Endodermal cell (in vitro differentiated cells): ENCODE results near the gene UQCRFS1. TPM values are rescaled to one million over a fixed set of nuclear protein-coding genes. Genes with fewer than 3 reads are reported as not detected.

ENCODE experiments used
- DNase-seq: peaks from one replicate; pipeline ENCODE4 v3.0.0-alpha.2; 2017
- H3K27ac ChIP-seq: 2 replicates; pipeline ENCODE4 v1.5.1; 2013; ENCODE audit warnings: mild to moderate bottlenecking, low read depth, low read length, moderate library complexity
- H3K27me3 ChIP-seq: 2 replicates; pipeline ENCODE4 v1.6.1; 2013; ENCODE audit warnings: mild to moderate bottlenecking, low read length, moderate library complexity; ENCODE audit not compliant: insufficient read depth, control insufficient read depth, poor library complexity, severe bottlenecking
- H3K36me3 ChIP-seq: 2 replicates; pipeline ENCODE4 v1.7.0; 2013; ENCODE audit warnings: mild to moderate bottlenecking, low read length, moderate library complexity; ENCODE audit not compliant: control insufficient read depth, insufficient read depth
- H3K4me1 ChIP-seq: one replicate; pipeline ENCODE4 v1.7.0; 2013; ENCODE audit warnings: low read length; ENCODE audit not compliant: control insufficient read depth, insufficient read depth
- H3K4me3 ChIP-seq: 2 replicates; pipeline ENCODE4 v1.5.1; 2013; ENCODE audit warnings: mild to moderate bottlenecking, low read length, moderate library complexity
- H3K9ac ChIP-seq: 2 replicates; pipeline ENCODE4 v1.6.1; 2013; ENCODE audit warnings: mild to moderate bottlenecking, low read length, moderate library complexity; ENCODE audit not compliant: poor library complexity, severe bottlenecking; ENCODE audit errors: extremely low read depth
- H3K9me3 ChIP-seq: 2 replicates; pipeline ENCODE4 v1.6.1; 2013; ENCODE audit warnings: mild to moderate bottlenecking, low read length, moderate library complexity; ENCODE audit not compliant: control insufficient read depth
- H3K27ac Mint-ChIP-seq: 2 replicates; pipeline ENCODE4 v1.8.0; 2020; ENCODE audit warnings: mixed read lengths
- H3K27me3 Mint-ChIP-seq: 2 replicates; pipeline ENCODE4 v1.8.0; 2021; ENCODE audit warnings: mild to moderate bottlenecking, mixed read lengths; ENCODE audit not compliant: insufficient read depth
- H3K36me3 Mint-ChIP-seq: 2 replicates; pipeline ENCODE4 v1.8.0; 2020; ENCODE audit warnings: low read depth, mixed read lengths
- H3K4me1 Mint-ChIP-seq: 2 replicates; pipeline ENCODE4 v1.8.0; 2020; ENCODE audit warnings: mixed read lengths
- H3K4me3 Mint-ChIP-seq: 2 replicates; pipeline ENCODE4 v1.8.0; 2020; ENCODE audit warnings: mild to moderate bottlenecking, moderate library complexity, mixed read lengths
- H3K9me3 Mint-ChIP-seq: 2 replicates; pipeline ENCODE4 v1.8.0; 2020; ENCODE audit warnings: mild to moderate bottlenecking, mixed read lengths
- WGBS, 2 experiments: methylation state at CpG; one replicate each; pipeline versions ENCODE4 v1.1.5 to v1.1.7; 2013; ENCODE audit warnings: missing lambda C conversion rate in 2 of 2, mixed read lengths in 1 of 2; ENCODE audit not compliant: insufficient coverage in 1 of 2, insufficient read length in 1 of 2; 5-methylcytosine and 5-hydroxymethylcytosine counted together
- total RNA-seq, 2 donors: library from RNA; stranded (reverse); fragmentation: NEBNext Ultra II Directional in 1 of 2; extraction: Animal tissue kit (Norgen Biotek cat#: 25700) in 1 of 2; gene quantifications; 2 replicates in 1 of 2; 3 replicates in 1 of 2; pipeline ENCODE4 v1.2.1, GENCODE V29; 2021
- TF ChIP-seq, protein P1 (sequence below): fragments of 200-600 bp; sonication (generic); conservative IDR thresholded peaks from 2 replicates; pipeline ENCODE4 v1.5.0; 2021; ENCODE audit warnings: antibody characterized with exemption, mild to moderate bottlenecking

UQCRFS1 gene
- total RNA-seq, 2 donors from 2014 or later, result 32.4 to 32.7 TPM

DNA sequence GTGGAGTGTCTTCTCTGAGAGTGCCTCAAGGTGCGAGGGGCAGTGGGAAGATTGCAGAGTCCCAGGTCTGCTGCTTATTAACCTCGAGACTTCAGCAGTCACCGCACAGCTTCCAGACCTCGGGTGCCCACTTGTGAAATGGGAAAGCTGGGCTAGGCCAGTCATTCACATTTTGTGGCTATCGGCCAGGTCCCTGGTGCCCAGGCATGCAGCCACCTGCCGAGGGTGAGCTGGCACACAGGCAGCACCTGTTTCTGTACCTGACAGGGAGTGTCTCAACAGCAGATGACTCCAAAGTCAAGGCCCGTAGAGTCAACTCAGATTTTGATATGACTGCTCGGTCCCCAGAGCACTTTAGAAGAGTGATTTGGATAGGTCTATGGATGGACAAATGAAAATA lies 21.9 kb downstream of the UQCRFS1 start:
- H3K27ac Mint-ChIP-seq, result no peak overlapping the region
- DNase-seq, result no peak
- no peaks in the 10 kb centered on the region for H3K36me3 Mint-ChIP-seq

DNA sequence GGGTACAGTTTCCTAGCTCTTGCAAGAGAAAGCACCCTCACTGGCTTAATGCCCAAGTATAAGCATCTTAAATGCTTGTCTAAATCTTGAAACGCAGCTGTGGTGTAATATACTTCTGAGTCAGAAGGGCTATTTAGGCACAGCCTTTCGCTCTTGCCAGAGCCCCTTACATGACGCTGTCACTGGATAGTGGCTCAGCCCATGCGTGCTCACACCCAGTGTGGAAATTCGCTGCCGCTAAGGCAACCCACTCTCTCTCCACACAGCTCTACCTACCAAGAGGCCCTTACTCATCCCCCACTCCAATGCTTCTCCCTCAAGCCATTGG lies 24.0 kb downstream of the UQCRFS1 start:
- Histone ChIP-seq H3K4me3 (no peak overlapping the region), H3K9ac (no peak overlapping the region), H3K4me1 (peaks cover 3% of the 10 kb centered on the region), H3K9me3 (no peaks in the 10 kb centered on the region), H3K27ac (no peak overlapping the region), H3K36me3 (no peaks in the 10 kb centered on the region), H3K27me3 (no peaks in the 10 kb centered on the region)
- 91 to 98% methylated on average over 5 to 6 of the region's 6 CpGs for WGBS, 2 experiments
- TF ChIP-seq, protein P1, sequence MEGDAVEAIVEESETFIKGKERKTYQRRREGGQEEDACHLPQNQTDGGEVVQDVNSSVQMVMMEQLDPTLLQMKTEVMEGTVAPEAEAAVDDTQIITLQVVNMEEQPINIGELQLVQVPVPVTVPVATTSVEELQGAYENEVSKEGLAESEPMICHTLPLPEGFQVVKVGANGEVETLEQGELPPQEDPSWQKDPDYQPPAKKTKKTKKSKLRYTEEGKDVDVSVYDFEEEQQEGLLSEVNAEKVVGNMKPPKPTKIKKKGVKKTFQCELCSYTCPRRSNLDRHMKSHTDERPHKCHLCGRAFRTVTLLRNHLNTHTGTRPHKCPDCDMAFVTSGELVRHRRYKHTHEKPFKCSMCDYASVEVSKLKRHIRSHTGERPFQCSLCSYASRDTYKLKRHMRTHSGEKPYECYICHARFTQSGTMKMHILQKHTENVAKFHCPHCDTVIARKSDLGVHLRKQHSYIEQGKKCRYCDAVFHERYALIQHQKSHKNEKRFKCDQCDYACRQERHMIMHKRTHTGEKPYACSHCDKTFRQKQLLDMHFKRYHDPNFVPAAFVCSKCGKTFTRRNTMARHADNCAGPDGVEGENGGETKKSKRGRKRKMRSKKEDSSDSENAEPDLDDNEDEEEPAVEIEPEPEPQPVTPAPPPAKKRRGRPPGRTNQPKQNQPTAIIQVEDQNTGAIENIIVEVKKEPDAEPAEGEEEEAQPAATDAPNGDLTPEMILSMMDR, result no peak
- H3K36me3 Mint-ChIP-seq, result no peaks in the 10 kb centered on the region
- peaks cover 18% of the 10 kb centered on the region for H3K27me3 Mint-ChIP-seq
- no peak overlapping the region for H3K4me3 Mint-ChIP-seq
- DNase-seq, result no peak
- H3K9me3 Mint-ChIP-seq, result no peaks in the 10 kb centered on the region
- H3K27ac Mint-ChIP-seq, result no peak overlapping the region
- H3K4me1 Mint-ChIP-seq, result peaks cover 10% of the 10 kb centered on the region

More for the DNA sequence above, 21.9 kb downstream of the UQCRFS1 start:
- no peaks in the 10 kb centered on the region for H3K9me3 ChIP-seq
- H3K4me3 ChIP-seq, result no peak overlapping the region
- H3K36me3 ChIP-seq, result no peaks in the 10 kb centered on the region
- WGBS, 2 experiments, result 91 to 96% methylated on average over 6 to 8 of the region's 8 CpGs
- Mint-ChIP-seq H3K4me3 (no peak overlapping the region), H3K9me3 (no peaks in the 10 kb centered on the region), H3K27me3 (peaks cover 15% of the 10 kb centered on the region), H3K4me1 (peaks cover 3% of the 10 kb centered on the region)
- no peak overlapping the region for H3K9ac ChIP-seq
- H3K4me1 ChIP-seq, result no peaks in the 10 kb centered on the region
- no peaks in the 10 kb centered on the region for H3K27me3 ChIP-seq
- H3K27ac ChIP-seq, result no peak overlapping the region
- TF ChIP-seq, protein P1, result no peak

DNA sequence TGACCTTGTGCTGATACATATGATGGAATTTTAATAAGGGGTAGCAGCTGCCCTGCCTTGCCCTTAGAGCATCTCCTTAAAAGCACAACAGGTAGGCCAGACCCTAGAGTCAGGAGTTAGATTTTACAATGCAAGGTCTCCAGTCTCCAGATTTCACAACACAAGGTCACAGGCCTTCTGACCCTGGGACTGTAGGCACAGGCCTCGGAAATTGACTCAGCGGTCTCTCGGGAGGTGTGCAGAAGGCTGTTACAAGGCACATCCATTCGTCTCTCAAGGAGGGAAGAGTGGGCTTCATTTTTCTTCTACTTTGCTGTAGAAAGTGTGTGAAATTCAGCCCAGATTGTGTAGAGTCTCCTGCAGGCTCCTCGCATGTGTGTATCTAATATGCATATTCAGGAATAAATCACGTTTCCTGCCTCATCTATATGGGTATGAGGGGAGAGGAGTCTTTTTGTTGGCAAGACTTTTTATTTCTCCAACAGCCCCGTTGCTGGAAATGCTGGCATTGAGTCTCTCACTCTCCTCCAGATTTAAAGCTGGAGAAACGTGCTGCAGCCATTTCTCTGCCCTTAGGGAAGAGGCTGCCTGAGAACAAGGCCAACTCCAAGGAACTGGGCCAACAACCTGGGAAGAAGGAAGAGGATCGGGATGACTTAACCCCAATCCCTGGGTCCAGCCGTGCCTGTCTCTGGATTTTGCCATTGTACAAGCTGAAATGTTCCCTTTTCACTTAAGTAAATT lies 24.5 kb downstream of the UQCRFS1 start:
- no peaks in the 10 kb centered on the region for H3K27me3 ChIP-seq
- TF ChIP-seq, protein P1, result no peak
- H3K27ac Mint-ChIP-seq, result no peak overlapping the region
- no peak overlapping the region for H3K9ac ChIP-seq
- peaks cover 10% of the 10 kb centered on the region for H3K4me1 Mint-ChIP-seq
- H3K4me3 ChIP-seq, result no peak overlapping the region
- H3K27me3 Mint-ChIP-seq, result peaks cover 18% of the 10 kb centered on the region
- H3K9me3 Mint-ChIP-seq, result no peaks in the 10 kb centered on the region
- no peaks in the 10 kb centered on the region for H3K36me3 ChIP-seq
- no peaks in the 10 kb centered on the region for H3K9me3 ChIP-seq
- H3K36me3 Mint-ChIP-seq, result no peaks in the 10 kb centered on the region
- WGBS, 2 experiments, result 92 to 100% methylated on average over 1 to 10 of the region's 10 CpGs
- no peak overlapping the region for H3K27ac ChIP-seq
- DNase-seq, result no peak
- H3K4me3 Mint-ChIP-seq, result no peak overlapping the region
- peaks cover 3% of the 10 kb centered on the region for H3K4me1 ChIP-seq
